GM19328 (cell line): ENCODE measurements around the gene NCMAP.

Experiments used
- ATAC-seq: cut with Tn5 transposase; IDR thresholded peaks from one replicate; pipeline ENCODE4 v1.9.1; 2021; ENCODE audit warnings: mild to moderate bottlenecking, moderate library complexity; ENCODE audit not compliant: unreplicated experiment

The NCMAP gene

GRCh38 chr1:24621121-24621520, 65.2 kb downstream of the NCMAP start:
- no peak for ATAC-seq

- ATAC-seq = no peak
Observed at GRCh38 chr1:24622218-24622617, 66.3 kb downstream of the NCMAP start.

GRCh38 chr1:24632832-24633175, 76.9 kb downstream of the NCMAP start:
- ATAC-seq = no peak

- ATAC-seq = no peak
Observed at GRCh38 chr1:24635195-24635843, 79.4 kb downstream of the NCMAP start.

GRCh38 chr1:24636661-24637357, 80.9 kb downstream of the NCMAP start:
- ATAC-seq = no peak

GRCh38 chr1:24639094-24639493, 83.2 kb downstream of the NCMAP start:
- no peak for ATAC-seq

GRCh38 chr1:24639881-24640280, 84.0 kb downstream of the NCMAP start:
- ATAC-seq = no peak

- ATAC-seq = no peak
Observed at GRCh38 chr1:24640288-24640687, 84.4 kb downstream of the NCMAP start.

GRCh38 chr1:24641646-24642151, 85.8 kb downstream of the NCMAP start:
- no peak for ATAC-seq

- peak; percentile 87 for ATAC-seq
Observed at GRCh38 chr1:24642481-24643362, 86.8 kb downstream of the NCMAP start, which contains the start of gene SRRM1. TSS of gene SRRM1 (plus strand) at chr1:24643302. CDS start at chr1:24643327, 25 bp downstream.

- ATAC-seq = peak; percentile 14
Observed at GRCh38 chr1:24643363-24644099, 87.6 kb downstream of the NCMAP start.

- ATAC-seq = no peak
Observed at GRCh38 chr1:24644100-24644384, 88.2 kb downstream of the NCMAP start.

GRCh38 chr1:24648919-24649318, 93.0 kb downstream of the NCMAP start:
- no peak for ATAC-seq

- no peak for ATAC-seq
Observed at GRCh38 chr1:24652382-24652781, 96.5 kb downstream of the NCMAP start.

GRCh38 chr1:24654010-24654409, 98.1 kb downstream of the NCMAP start:
- no peak for ATAC-seq

GRCh38 chr1:24656046-24656445, 100.2 kb downstream of the NCMAP start:
- no peak for ATAC-seq

- ATAC-seq = no peak
Observed at GRCh38 chr1:24657781-24658180, 101.9 kb downstream of the NCMAP start.
